Activated CD8-positive, alpha-beta memory T cell treated with anti-CD3 and anti-CD28 coated beads, Interleukin-2, amount 10 ng/mL, durations not matched to agents 7 days and 5 days (primary cell): ENCODE results near the gene EHBP1L1. TPM values are rescaled to one million over a fixed set of nuclear protein-coding genes. Genes with fewer than 3 reads are reported as not detected.

Experiments
- ATAC-seq: fragments of 150-1000 bp; cut with Tn5 transposase; one replicate; pipeline ENCODE4 v1.10.0; 2021; ENCODE audit warnings: moderate library complexity
- CTCF ChIA-PET: fragments of 350-600 bp; sonication (Branson Sonifier 250); formaldehyde crosslinking; loops from one replicate; lab custom pipeline; 2021; ENCODE audit warnings: antibody characterized with exemption; lab: Charles Lee
- DNase-seq: peaks from one replicate; pipeline ENCODE4 v3.0.0-alpha.2; 2020
- H3K27ac Mint-ChIP-seq: one replicate; pipeline ENCODE4 v1.8.0; 2021; ENCODE audit warnings: mild to moderate bottlenecking, mixed read lengths
- H3K27me3 Mint-ChIP-seq: one replicate; pipeline ENCODE4 v1.8.0; 2021; ENCODE audit warnings: mixed read lengths
- H3K36me3 Mint-ChIP-seq: one replicate; pipeline ENCODE4 v1.8.0; 2021; ENCODE audit warnings: mild to moderate bottlenecking, mixed read lengths
- H3K4me1 Mint-ChIP-seq: one replicate; pipeline ENCODE4 v1.8.0; 2021; ENCODE audit warnings: mixed read lengths
- H3K4me3 Mint-ChIP-seq: one replicate; pipeline ENCODE4 v1.8.0; 2021; ENCODE audit warnings: mild to moderate bottlenecking, moderate library complexity, mixed read lengths
- H3K9me3 Mint-ChIP-seq: one replicate; pipeline ENCODE4 v1.8.0; 2022; ENCODE audit warnings: low read depth, mixed read lengths
- total RNA-seq, 2 experiments: library from RNA; stranded (reverse); gene quantifications; one replicate each; pipeline ENCODE4 v1.2.3, GENCODE V29; 2021

EHBP1L1 gene
- total RNA-seq, 2 experiments from 2014 or later, result 138 to 140 TPM

- CTCF ChIA-PET, result interaction anchor here (0.6 to 12.7 kb wide), 25 partner anchors 9 to 729 kb away, joined by 3 to 209 read pairs (median 6); partner anchors contain the start of genes CDC42EP2, EHBP1L1, FAM89B and MAP3K11
- DNase-seq, result peak; percentile 93
- no peaks in the 10 kb centered on the region for H3K27me3 Mint-ChIP-seq
- peak overlapping the region; percentile 37 for H3K4me3 Mint-ChIP-seq
- peak overlapping the region; percentile 96 for H3K27ac Mint-ChIP-seq
- H3K4me1 Mint-ChIP-seq, result peaks cover 49% of the 10 kb centered on the region
- no peaks in the 10 kb centered on the region for H3K9me3 Mint-ChIP-seq
- ATAC-seq, result peak; percentile 85
- peaks cover 24% of the 10 kb centered on the region for H3K36me3 Mint-ChIP-seq
These were observed 12.6 kb downstream of the EHBP1L1 start for GRCh38 chr11:65588199-65589054.

GRCh38 chr11:65589444-65590239, 13.8 kb downstream of the EHBP1L1 start:
- Mint-ChIP-seq H3K27me3 (no peaks in the 10 kb centered on the region), H3K4me3 (no peak overlapping the region), H3K27ac (peak overlapping the region; percentile 96), H3K4me1 (peaks cover 42% of the 10 kb centered on the region), H3K9me3 (no peaks in the 10 kb centered on the region), H3K36me3 (peaks cover 17% of the 10 kb centered on the region)
- CTCF ChIA-PET, result interaction anchor here (1.0 to 12.7 kb wide), 14 partner anchors 12 to 170 kb away, joined by 3 to 209 read pairs (median 6); partner anchors contain the start of genes EHBP1L1, FAM89B, MAP3K11 and PCNX3
- ATAC-seq (no peak), DNase-seq (peak; percentile 72)

GRCh38 chr11:65590240-65590738, 14.4 kb downstream of the EHBP1L1 start:
- peaks cover 17% of the 10 kb centered on the region for H3K36me3 Mint-ChIP-seq
- DNase-seq (no peak), ATAC-seq (no peak)
- no peaks in the 10 kb centered on the region for H3K27me3 Mint-ChIP-seq
- H3K4me3 Mint-ChIP-seq, result no peak overlapping the region
- H3K9me3 Mint-ChIP-seq, result no peaks in the 10 kb centered on the region
- CTCF ChIA-PET, result interaction anchor here (1.0 to 12.7 kb wide), 12 partner anchors 12 to 64 kb away, joined by 3 to 209 read pairs (median 6); partner anchors contain the start of genes EHBP1L1, FAM89B, MAP3K11 and PCNX3
- peak overlapping the region; percentile 64 for H3K27ac Mint-ChIP-seq
- peaks cover 47% of the 10 kb centered on the region for H3K4me1 Mint-ChIP-seq

DNA sequence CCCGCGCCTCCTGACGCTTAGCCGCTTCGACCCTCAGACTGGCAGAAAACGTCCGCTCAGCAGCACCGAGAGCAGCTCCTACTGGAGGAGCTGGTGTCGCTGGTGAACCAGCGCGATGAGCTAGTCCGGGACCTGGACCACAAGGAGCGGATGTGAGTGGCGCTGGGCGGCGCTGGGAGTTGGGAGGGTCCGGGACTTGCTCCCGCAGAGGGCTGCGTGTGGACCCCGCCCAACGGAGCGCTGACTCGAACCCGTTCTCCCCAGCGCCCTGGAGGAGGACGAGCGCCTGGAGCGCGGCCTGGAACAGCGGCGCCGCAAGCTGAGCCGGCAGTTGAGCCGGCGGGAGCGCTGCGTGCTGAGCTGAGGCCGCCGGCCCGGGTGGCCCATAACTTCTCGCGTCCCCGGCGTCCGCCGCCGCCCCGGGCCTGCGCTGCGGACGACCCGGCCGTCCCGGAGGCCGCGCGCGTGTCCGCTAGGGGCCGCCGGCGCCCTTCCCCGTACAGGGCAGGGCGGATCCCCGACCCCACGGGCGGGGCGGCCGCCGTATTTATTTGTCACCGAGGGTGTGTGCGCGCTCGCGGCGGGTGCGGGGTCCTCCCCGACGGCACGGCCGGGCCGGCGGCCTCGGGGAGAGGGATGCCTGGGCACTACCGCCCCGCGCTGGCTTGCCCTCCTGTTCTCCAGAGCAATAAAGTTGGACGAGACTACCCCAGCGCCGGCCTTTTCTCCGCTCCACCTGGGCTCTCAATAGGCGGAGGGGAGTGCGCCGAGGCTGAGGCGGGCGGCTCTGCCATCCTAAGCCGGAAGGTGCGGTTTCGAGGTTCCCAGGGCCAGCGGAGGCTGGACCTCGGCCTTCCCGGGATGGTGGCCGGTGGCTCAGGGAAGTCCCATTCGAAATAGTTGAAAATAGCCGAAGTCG, 16.3 kb downstream of the EHBP1L1 start:
- CTCF ChIA-PET, result interaction anchor here (1.0 to 12.7 kb wide), 10 partner anchors 14 to 51 kb away, joined by 3 to 209 read pairs (median 16); partner anchors contain the start of genes EHBP1L1, FAM89B, MAP3K11 and PCNX3

DNA sequence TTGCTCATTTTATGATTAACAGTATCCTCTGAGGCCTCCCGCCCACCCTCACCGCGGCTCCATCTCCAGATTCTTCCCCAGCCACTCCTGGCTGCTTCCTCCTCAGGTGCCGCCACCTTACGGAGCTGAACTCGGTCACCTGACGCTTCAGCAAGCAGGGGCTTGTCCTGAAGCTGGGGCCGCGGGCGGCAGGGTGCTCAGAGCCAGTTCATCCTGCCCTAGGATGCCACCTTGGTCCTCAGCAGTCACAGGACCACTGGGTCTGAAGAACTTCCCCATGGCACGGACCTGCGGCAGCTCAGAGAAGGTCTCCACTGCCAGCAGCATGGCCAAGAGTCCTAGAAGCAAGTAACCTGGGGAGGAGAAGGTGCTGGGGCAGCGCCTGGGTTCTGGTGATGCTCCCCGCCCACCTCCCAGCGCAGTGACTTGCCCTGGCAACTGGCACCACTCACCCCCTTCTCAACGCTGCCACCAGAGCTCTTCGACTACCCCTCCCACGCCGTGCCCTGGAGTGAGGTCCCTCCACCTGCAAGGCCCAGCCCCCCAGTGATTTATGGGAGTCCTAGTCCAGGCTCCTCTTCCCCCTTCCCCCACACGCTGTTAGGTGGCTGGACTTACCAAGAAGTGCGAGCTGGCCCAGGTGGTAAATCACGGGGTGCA, 17.1 kb downstream of the EHBP1L1 start:
- Mint-ChIP-seq H3K27ac (no peak overlapping the region), H3K9me3 (no peaks in the 10 kb centered on the region), H3K4me1 (peaks cover 32% of the 10 kb centered on the region), H3K4me3 (no peak overlapping the region), H3K27me3 (no peaks in the 10 kb centered on the region), H3K36me3 (peaks cover 9% of the 10 kb centered on the region)
- ATAC-seq, result no peak
- CTCF ChIA-PET, result interaction anchor here (1.1 to 12.7 kb wide), 17 partner anchors 10 to 264 kb away, joined by 3 to 209 read pairs (median 10); partner anchors contain the start of genes EHBP1L1, FAM89B, LTBP3 and MAP3K11
- no peak for DNase-seq

More for the DNA sequence above, 16.3 kb downstream of the EHBP1L1 start:
- H3K27ac Mint-ChIP-seq, result no peak overlapping the region
- no peak overlapping the region for H3K4me3 Mint-ChIP-seq
- no peak for ATAC-seq
- DNase-seq, result no peak
- peaks cover 10% of the 10 kb centered on the region for H3K36me3 Mint-ChIP-seq
- H3K4me1 Mint-ChIP-seq, result peaks cover 40% of the 10 kb centered on the region
- H3K27me3 Mint-ChIP-seq, result no peaks in the 10 kb centered on the region
- no peaks in the 10 kb centered on the region for H3K9me3 Mint-ChIP-seq

DNA sequence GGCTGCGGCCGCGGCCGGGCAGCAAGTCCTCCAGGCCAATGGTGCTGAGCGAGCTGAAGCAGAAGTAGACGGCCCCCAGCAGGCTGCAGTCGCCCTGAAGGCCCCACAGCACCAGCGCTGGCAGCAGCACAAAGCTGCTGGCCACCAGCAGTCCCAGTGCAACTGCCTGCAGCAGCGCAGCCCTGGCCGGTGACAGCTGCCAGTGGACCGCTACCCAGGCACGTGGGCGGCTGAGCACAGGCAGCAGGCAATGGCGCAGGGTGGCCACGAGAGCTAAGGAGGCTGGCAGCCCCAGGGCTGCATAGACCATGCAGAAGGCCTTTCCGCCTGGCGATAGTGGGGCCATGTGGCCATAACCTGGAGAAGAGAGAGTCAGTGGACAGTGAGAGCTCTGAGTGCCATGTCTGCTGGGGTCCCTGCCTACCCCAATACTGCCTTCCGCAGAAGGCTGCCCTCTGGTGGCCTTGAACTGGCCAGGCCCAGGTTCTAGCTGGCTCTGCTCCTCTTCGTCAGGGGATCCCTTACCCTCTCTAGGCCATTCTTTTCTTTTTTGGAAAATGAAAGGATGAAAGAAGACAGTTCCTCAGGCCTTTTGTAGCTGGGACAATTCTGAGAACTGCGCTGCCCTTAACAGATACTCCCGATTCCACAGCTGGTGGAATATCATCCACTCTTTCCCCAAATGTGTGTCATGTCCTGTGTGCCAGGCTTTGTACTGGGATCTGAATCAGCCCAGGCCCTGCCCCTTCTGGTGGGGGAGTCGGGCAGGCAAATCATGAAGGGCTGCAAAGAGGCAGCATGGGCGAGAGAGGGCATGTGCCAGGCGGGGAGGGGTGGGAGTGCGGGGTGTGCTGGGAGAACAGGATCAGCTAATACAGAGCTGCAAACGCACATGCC, 17.9 kb downstream of the EHBP1L1 start:
- peaks cover 24% of the 10 kb centered on the region for H3K4me1 Mint-ChIP-seq
- H3K9me3 Mint-ChIP-seq, result no peaks in the 10 kb centered on the region
- peaks cover 9% of the 10 kb centered on the region for H3K36me3 Mint-ChIP-seq
- no peak overlapping the region for H3K4me3 Mint-ChIP-seq
- no peaks in the 10 kb centered on the region for H3K27me3 Mint-ChIP-seq
- peak; percentile 63 for DNase-seq
- peak; percentile 61 for ATAC-seq
- peak overlapping the region; percentile 49 for H3K27ac Mint-ChIP-seq
- CTCF ChIA-PET, result interaction anchor here (0.7 to 12.7 kb wide), 24 partner anchors 10 to 265 kb away, joined by 3 to 209 read pairs (median 6); partner anchors contain the start of genes EHBP1L1, FAM89B, LTBP3 and MAP3K11

DNA sequence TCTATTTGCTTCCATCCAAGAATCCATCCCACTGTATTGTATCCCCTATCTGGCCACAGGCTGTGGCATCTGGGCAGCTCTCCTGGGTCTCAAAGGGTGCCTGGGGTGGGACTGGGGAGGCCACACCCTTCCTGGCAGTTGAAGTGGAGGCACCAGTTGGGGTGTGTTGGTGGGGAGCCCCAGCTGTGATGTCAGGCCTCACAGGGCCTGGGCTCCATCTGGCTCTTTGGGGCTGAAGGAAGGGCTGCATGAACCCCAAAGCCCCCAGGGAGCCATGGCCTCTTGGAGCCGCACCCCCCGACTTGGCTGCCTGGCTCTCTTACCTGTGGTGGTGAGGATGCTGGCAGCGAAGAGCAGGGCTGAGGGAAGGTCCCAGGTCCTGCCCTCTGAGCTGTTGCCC, 19.3 kb downstream of the EHBP1L1 start:
- Mint-ChIP-seq H3K4me3 (no peak overlapping the region), H3K27ac (peak overlapping the region; percentile 77), H3K36me3 (peaks cover 9% of the 10 kb centered on the region), H3K9me3 (no peaks in the 10 kb centered on the region), H3K27me3 (no peaks in the 10 kb centered on the region), H3K4me1 (peaks cover 16% of the 10 kb centered on the region)
- peak; percentile 22 for ATAC-seq
- CTCF ChIA-PET, result interaction anchor here (0.8 to 12.7 kb wide), 10 partner anchors 9 to 70 kb away, joined by 3 to 209 read pairs (median 12); partner anchors contain the start of genes EHBP1L1, FAM89B, MAP3K11 and PCNX3
- DNase-seq, result no peak

DNA sequence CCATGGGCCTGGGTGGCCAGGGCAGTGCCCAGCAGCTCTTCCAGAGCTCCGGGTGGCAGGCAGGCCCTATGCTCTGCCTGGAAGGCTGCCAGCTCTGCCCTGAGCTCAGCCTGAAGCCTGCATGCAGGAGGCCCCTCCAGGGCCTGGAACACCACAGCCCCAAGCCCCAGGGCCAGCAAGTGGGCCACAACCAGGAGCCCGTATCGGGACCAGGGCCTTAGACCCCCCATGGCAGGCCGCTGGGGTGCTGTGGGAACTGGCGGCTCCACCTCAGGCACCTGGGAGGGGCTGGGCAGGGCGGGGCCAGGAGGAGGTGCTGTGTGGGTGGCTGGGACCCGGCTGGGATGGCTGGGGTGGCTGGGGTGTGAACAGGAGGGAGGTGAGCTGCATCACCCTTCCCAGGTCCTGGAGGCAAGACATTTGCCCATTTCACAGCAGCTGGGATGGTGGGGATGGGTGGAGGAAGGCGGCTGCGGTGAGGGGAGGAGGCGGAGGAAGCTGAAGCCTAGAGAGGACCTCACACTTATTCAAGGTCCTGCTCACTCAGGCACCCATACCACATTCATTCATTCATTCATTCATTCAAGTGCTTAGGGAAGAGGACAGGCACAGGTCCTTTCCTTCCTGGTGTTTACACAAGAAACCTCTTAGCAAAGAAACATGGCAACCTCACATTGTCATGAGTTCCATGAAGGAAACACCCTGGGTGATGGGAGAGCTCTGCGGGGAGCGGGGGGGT, 19.9 kb downstream of the EHBP1L1 start, which contains the start of gene KCNK7:
Gene KCNK7, minus strand, starts transcription at position 258 of the 739 bp plus-strand sequence. Its CDS starts 28 bp downstream, at position 230.
- no peaks in the 10 kb centered on the region for H3K9me3 Mint-ChIP-seq
- H3K27ac Mint-ChIP-seq, result peak within 1 kb of the TSS; percentile 77
- no peak within 1 kb of the TSS for H3K4me3 Mint-ChIP-seq
- H3K4me1 Mint-ChIP-seq, result peaks cover 16% of the 10 kb centered on the region
- CTCF ChIA-PET, result interaction anchor here (0.8 to 12.7 kb wide), 9 partner anchors 11 to 70 kb away, joined by 3 to 209 read pairs (median 11); partner anchors contain the start of genes EHBP1L1, FAM89B, SCYL1 and SIPA1
- DNase-seq, result no peak
- no peaks in the 10 kb centered on the region for H3K27me3 Mint-ChIP-seq
- peaks cover 5% of the 10 kb centered on the region for H3K36me3 Mint-ChIP-seq
- ATAC-seq, result peak; percentile 16

GRCh38 chr11:65596520-65596919, 20.7 kb downstream of the EHBP1L1 start:
- ATAC-seq, result no peak
- no peak overlapping the region for H3K4me3 Mint-ChIP-seq
- peaks cover 2% of the 10 kb centered on the region for H3K36me3 Mint-ChIP-seq
- no peaks in the 10 kb centered on the region for H3K9me3 Mint-ChIP-seq
- CTCF ChIA-PET, result interaction anchor here (0.8 to 12.7 kb wide), 2 partner anchors 24 to 55 kb away, joined by 3 to 209 read pairs; partner anchors contain the start of gene FAM89B
- H3K27ac Mint-ChIP-seq, result no peak overlapping the region
- H3K4me1 Mint-ChIP-seq, result peaks cover 14% of the 10 kb centered on the region
- DNase-seq, result no peak
- H3K27me3 Mint-ChIP-seq, result no peaks in the 10 kb centered on the region

GRCh38 chr11:65598258-65598699, 22.4 kb downstream of the EHBP1L1 start:
- Mint-ChIP-seq H3K36me3 (no peaks in the 10 kb centered on the region), H3K4me3 (no peak overlapping the region), H3K4me1 (peaks cover 14% of the 10 kb centered on the region), H3K27ac (no peak overlapping the region), H3K9me3 (no peaks in the 10 kb centered on the region), H3K27me3 (no peaks in the 10 kb centered on the region)
- DNase-seq (no peak), ATAC-seq (no peak)
- CTCF ChIA-PET, result interaction anchor here (1.6 to 2.3 kb wide), 3 partner anchors 10 to 58 kb away, joined by 3 to 9 read pairs (median 8); no protein-coding TSS in a partner anchor
